Tibial nerve (tissue), 4 donors: ENCODE measurements around the gene IGHMBP2. TPM values are rescaled to one million over a fixed set of nuclear protein-coding genes. Genes with fewer than 3 reads are reported as not detected.
"Not testable (repeated sequence)": the region's sequence is repeated elsewhere in the genome, so short reads cannot be mapped to it uniquely, and the experiment has no call there.

Source experiments
- DNase-seq, 2 donors: peaks; one replicate each; pipeline ENCODE4 v3.0.0-alpha.2; 2019; ENCODE audit warnings: low spot score in 2 of 2
- H3K27ac ChIP-seq, 4 donors: fragments of 200-600 bp; sonication (generic) in 3 of 4; one replicate each; pipeline ENCODE4 v1.5.1; 2017 to 2019; ENCODE audit warnings: mild to moderate bottlenecking in 1 of 4
- H3K27me3 ChIP-seq, 2 donors: fragments of 200-600 bp; sonication (generic) in 1 of 2; one replicate each; pipeline versions ENCODE4 v1.5.1 to v1.6.0; 2017 to 2019
- H3K36me3 ChIP-seq, 3 donors: fragments of 200-600 bp; sonication (generic); one replicate each; pipeline ENCODE4 v1.5.1; 2018 to 2019
- H3K4me1 ChIP-seq, 4 donors: fragments of 200-600 bp; sonication (generic) in 3 of 4; one replicate each; pipeline ENCODE4 v1.5.1; 2017 to 2019
- H3K4me3 ChIP-seq, 4 donors: fragments of 200-600 bp; sonication (generic) in 3 of 4; one replicate each; pipeline ENCODE4 v1.5.1; 2017 to 2019; ENCODE audit warnings: mild to moderate bottlenecking in 1 of 4, moderate library complexity in 1 of 4
- H3K9me3 ChIP-seq, 4 donors: fragments of 200-600 bp; sonication (generic) in 3 of 4; one replicate each; pipeline ENCODE4 v1.5.1; 2017 to 2019
- EP300 ChIP-seq, 2 donors: sonication (generic); formaldehyde crosslinking; IDR thresholded peaks; one replicate each; pipeline ENCODE4 v1.6.1; 2017; ENCODE audit warnings: antibody characterized with exemption in 2 of 2, mild to moderate bottlenecking in 1 of 2
- POLR2A ChIP-seq, 2 donors: fragments of 450-650 bp; IDR thresholded peaks; one replicate each; pipeline ENCODE4 v1.6.1; 2017; ENCODE audit warnings: antibody characterized with exemption in 2 of 2, mild to moderate bottlenecking in 2 of 2, moderate library complexity in 2 of 2
- WGBS, 2 donors: methylation state at CpG; one replicate each; pipeline ENCODE4 v1.1.5; 2018; 5-methylcytosine and 5-hydroxymethylcytosine counted together
- total RNA-seq, 4 donors: library from RNA; depleted of rRNA; stranded (reverse); fragments of >200 nt; gene quantifications; one replicate each; pipeline ENCODE4 v1.1.0, GENCODE V29; 2016
- TF ChIP-seq, protein P1 (sequence below), 5 experiments: fragments of 200-600 bp in 3 of 5; fragments of 450-650 bp in 2 of 5; sonication (generic) in 3 of 5; IDR thresholded peaks; one replicate each; pipeline ENCODE4 v1.5.1; 2016 to 2019; ENCODE audit warnings: antibody characterized with exemption in 5 of 5, mild to moderate bottlenecking in 3 of 5, moderate library complexity in 2 of 5

The IGHMBP2 gene
- total RNA-seq: 10 to 100 TPM; 12.9 to 29.4 (median 22.3) TPM

DNA sequence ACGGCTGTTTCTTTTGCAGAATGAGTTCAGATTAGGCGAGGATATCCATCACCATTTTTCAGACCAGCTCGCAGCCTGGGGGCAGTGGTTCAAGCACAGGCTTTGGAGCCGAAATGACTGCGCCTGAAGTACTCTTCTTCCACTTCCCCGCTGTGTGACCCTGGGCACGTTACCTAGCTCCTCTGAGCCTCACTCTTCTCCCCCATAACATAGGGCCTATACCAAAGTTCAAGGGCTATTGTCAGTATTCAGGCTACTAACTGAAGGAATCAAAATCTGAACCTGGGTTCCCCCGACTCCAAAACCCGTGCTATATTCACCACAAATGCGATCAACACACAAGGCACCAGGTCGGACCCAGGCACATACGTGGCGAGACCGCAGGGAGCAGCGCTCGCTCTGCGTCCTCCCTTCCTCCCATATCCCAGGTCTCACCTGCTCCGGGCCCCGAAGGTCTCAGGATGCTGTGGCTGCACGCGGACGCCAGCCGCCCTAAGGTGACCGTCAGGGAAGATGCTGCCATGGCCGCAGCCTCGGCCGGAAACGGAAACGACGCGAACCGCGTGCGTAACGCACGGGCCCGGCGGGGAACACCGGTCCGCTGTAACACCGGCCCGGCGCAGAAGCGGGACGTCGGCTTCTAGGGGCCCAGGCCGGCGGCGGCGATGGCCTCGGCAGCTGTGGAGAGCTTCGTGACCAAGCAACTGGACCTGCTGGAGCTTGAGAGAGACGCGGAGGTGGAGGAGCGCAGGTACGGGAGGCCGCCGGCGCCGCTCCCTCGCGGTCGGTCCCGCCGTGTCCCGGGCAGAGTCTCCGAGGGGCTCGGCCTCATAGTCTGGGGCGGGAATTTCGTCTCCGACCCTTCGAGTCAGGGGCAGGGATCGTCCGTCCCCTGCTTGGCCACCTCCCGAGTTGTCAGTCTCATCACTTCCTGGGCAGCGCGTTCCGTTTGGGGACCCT lies at the start of gene IGHMBP2, which contains the start of gene MRPL21:
TSS of gene IGHMBP2 (plus strand) at position 604 of the 960 bp plus-strand sequence. CDS start at position 666, 62 bp downstream.
TSS of gene MRPL21 (minus strand) at position 545 of the 960 bp plus-strand sequence. CDS start at position 523, 22 bp downstream.
- H3K36me3 ChIP-seq: peaks cover 0 to 51% (median 0%) of the 10 kb centered on the region in 3 donors
- DNase-seq: peak; percentile 64 to 73
- peaks cover 0 to 41% (median 17%) of the 10 kb centered on the region in 4 donors for H3K4me1 ChIP-seq
- 2% methylated on average over 29 to 55 of the region's 78 CpGs for WGBS, 2 donors
- peak within 1 kb of the TSS; percentile 69 to 91 (median 86) for H3K27ac ChIP-seq
- TF ChIP-seq EP300 (IDR thresholded peaks at IDR 0.05) (peak; percentile 74 to 93), POLR2A (IDR thresholded peaks at IDR 0.05) (peak; percentile 20 to 58)
- TF ChIP-seq, protein P1, sequence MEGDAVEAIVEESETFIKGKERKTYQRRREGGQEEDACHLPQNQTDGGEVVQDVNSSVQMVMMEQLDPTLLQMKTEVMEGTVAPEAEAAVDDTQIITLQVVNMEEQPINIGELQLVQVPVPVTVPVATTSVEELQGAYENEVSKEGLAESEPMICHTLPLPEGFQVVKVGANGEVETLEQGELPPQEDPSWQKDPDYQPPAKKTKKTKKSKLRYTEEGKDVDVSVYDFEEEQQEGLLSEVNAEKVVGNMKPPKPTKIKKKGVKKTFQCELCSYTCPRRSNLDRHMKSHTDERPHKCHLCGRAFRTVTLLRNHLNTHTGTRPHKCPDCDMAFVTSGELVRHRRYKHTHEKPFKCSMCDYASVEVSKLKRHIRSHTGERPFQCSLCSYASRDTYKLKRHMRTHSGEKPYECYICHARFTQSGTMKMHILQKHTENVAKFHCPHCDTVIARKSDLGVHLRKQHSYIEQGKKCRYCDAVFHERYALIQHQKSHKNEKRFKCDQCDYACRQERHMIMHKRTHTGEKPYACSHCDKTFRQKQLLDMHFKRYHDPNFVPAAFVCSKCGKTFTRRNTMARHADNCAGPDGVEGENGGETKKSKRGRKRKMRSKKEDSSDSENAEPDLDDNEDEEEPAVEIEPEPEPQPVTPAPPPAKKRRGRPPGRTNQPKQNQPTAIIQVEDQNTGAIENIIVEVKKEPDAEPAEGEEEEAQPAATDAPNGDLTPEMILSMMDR (IDR thresholded peaks at IDR 0.05): peak in 2 of 5 experiments; percentile 30 to 37
- H3K9me3 ChIP-seq: no peaks in the 10 kb centered on the region
- H3K27me3 ChIP-seq: no peaks in the 10 kb centered on the region
- peak within 1 kb of the TSS; percentile 71 to 75 (median 72) for H3K4me3 ChIP-seq

DNA sequence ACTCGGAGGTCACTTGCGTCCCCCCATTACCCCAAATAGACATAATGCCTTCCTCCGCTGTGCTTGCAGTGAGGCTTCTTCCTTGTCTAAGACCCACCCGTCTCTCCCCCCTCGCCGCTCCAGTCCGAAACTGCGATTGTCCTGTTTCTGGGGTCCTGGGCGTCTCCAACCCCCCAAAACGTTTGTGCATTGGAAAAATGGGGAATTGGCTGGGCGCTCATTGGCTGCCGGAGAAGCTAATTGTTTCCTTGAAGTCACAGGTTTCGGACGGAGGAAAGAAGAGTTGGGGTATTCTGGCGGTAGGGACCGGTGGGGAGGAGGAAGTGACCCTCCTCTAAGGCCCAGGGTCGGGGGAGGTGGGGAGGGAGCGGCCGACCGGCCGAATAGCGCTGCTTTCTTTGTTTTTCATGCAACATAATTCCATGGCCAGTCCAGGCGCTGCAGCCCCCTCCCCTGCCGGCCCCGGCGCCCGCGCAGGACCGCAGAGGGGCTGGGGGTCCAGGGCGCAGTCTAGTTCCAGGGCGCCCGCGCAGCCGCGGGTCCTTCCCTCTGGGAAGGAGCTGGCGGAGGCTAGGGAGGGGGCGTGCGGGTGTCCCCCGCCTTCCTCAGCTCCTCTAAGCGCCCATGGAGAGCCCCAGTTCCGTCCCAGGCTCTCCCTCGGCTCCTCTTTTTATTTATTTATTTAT lies 49.3 kb upstream of the IGHMBP2 start:
- peak overlapping the region; percentile 26 to 59 (median 44) for H3K4me3 ChIP-seq
- 20 to 22% methylated on average over 41 to 42 of the region's 42 CpGs for WGBS, 2 donors

DNA sequence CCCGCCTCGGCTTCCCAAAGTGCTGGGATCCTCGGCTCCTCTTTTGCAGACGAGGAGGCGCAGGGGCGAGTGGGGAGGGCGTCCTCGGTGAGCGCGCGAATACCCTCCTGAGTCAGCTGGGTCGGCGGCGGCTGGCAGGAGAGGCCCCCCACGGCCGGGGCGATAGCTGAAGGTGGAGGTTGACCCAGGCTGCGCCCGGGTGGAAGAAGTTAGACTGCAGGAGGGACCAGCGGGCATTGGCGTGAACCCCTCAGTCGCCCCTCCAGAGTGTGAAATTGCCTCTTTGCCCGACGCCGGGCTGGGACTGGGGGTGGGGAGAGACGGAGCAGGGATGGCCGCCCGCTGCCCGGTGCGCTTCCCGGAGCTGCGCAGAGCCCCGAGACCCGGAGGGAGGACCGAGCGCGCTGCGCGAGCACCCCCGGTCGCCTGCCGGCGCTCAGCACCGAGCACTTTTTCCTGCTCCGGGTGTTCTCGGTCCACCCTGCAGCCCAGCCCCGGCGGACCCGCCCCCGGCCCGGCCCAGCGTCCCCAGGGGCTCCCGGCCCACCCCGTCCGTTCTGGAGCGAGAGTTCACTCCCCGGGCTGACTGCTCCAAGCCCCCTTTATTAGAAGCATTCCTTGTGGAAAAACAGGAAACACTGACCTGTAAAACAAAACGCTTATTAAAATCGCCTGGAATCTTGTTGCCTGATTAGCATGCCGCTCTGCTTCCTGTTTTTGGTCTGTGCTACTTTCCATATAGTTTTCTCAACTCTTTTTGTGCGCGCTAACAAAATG lies 48.3 kb upstream of the IGHMBP2 start:
- TF ChIP-seq POLR2A (IDR thresholded peaks at IDR 0.05) (no peak), EP300 (IDR thresholded peaks at IDR 0.05) (peak in 1 of 2 donors; percentile 33)
- TF ChIP-seq, protein P1 (IDR thresholded peaks at IDR 0.05): peak in 1 of 5 experiments; percentile 28
- Histone ChIP-seq H3K36me3 (no peaks in the 10 kb centered on the region), H3K27me3 (peaks cover 0 to 21% of the 10 kb centered on the region in 2 donors), H3K9me3 (no peaks in the 10 kb centered on the region), H3K4me1 (peaks cover 0 to 22% (median 4%) of the 10 kb centered on the region in 4 donors), H3K27ac (peak overlapping the region in 3 of 4 donors; percentile 47 to 72 (median 60)), H3K4me3 (peak overlapping the region; percentile 26 to 59 (median 44))
- 2 to 6% methylated on average over 43 to 59 of the region's 62 CpGs for WGBS, 2 donors
- DNase-seq: no peak

More for the DNA sequence above, 49.3 kb upstream of the IGHMBP2 start:
- TF ChIP-seq, protein P1 (IDR thresholded peaks at IDR 0.05): no peak
- Histone ChIP-seq H3K27ac (no peak overlapping the region), H3K9me3 (no peaks in the 10 kb centered on the region), H3K27me3 (peaks cover 0 to 21% of the 10 kb centered on the region in 2 donors), H3K36me3 (no peaks in the 10 kb centered on the region), H3K4me1 (peaks cover 0 to 22% (median 4%) of the 10 kb centered on the region in 4 donors)
- no peak for DNase-seq

DNA sequence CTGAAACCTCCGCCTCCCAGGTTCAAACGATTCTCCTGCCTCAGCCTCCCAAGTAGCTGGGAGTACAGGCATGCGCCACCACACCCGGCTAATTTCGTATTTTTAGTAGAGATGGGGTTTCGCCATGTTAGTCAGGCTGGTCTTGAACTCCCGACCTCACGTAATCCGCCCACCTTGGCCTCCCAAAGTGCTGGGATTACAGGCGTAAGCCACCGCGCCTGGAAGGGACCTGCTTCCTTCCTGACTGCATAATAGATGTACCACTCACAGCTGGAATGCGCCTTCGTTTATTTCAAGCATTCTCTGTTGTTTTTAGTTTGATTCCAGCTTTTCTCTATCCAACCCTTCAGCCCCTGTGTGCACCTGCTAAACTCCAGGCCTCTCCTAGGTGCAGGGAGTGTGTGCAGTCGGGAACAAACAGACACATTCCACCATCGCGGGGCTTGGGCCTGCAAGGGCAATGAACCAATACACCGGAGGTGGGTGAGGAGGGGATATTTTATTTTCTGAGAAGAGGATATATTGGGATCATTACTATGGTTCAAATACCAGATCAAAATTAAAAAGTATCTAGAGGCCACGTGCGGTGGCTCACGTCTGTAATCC lies 47.2 kb upstream of the IGHMBP2 start:
- peaks cover 0 to 22% (median 4%) of the 10 kb centered on the region in 4 donors for H3K4me1 ChIP-seq
- DNase-seq, H3K4me3 ChIP-seq, H3K36me3 ChIP-seq, H3K9me3 ChIP-seq, H3K27ac ChIP-seq: not testable (repeated sequence)
- WGBS, 2 donors: 90 to 94% methylated on average over 21 of the region's 21 CpGs
- peaks cover 0 to 21% of the 10 kb centered on the region in 2 donors for H3K27me3 ChIP-seq
